Neural crest cell (in vitro differentiated cells): ENCODE measurements around the gene HYI. TPM values are rescaled to one million over a fixed set of nuclear protein-coding genes. Genes with fewer than 3 reads are reported as not detected.
"Not testable (repeated sequence)": the region's sequence is repeated elsewhere in the genome, so short reads cannot be mapped to it uniquely, and the experiment has no call there.

ENCODE experiments used
- DNase-seq: peaks from one replicate; pipeline ENCODE4 v3.0.0; 2021; ENCODE audit warnings: low read depth, mixed read lengths, low spot score
- H3K27ac Mint-ChIP-seq: one replicate; pipeline ENCODE4 v1.8.0; 2021; ENCODE audit warnings: mild to moderate bottlenecking, mixed read lengths; ENCODE audit not compliant: unreplicated experiment
- H3K27me3 Mint-ChIP-seq: 2 replicates; pipeline ENCODE4 v1.8.0; 2021; ENCODE audit warnings: low read depth, mild to moderate bottlenecking, mixed read lengths
- H3K36me3 Mint-ChIP-seq: 2 replicates; pipeline ENCODE4 v1.8.0; 2021; ENCODE audit warnings: low read depth, mild to moderate bottlenecking, mixed read lengths
- H3K4me1 Mint-ChIP-seq: 2 replicates; pipeline ENCODE4 v1.8.0; 2021; ENCODE audit warnings: mixed read lengths
- H3K4me3 Mint-ChIP-seq: one replicate; pipeline ENCODE4 v1.8.0; 2021; ENCODE audit warnings: mild to moderate bottlenecking, mixed read lengths
- H3K9me3 Mint-ChIP-seq: 2 replicates; pipeline ENCODE4 v1.8.0; 2021; ENCODE audit warnings: mixed read lengths
- total RNA-seq: library from RNA; stranded (reverse); gene quantifications from 2 replicates; pipeline ENCODE4 v1.2.1, GENCODE V29; 2021
- TF ChIP-seq, protein P1 (sequence below): fragments of 200-600 bp; sonication (generic); conservative IDR thresholded peaks from 2 replicates; pipeline ENCODE4 v1.5.0; 2021; ENCODE audit warnings: antibody characterized with exemption, mild to moderate bottlenecking

The HYI gene
- total RNA-seq, 1 donor from 2014 or later: 46.6 TPM

DNA sequence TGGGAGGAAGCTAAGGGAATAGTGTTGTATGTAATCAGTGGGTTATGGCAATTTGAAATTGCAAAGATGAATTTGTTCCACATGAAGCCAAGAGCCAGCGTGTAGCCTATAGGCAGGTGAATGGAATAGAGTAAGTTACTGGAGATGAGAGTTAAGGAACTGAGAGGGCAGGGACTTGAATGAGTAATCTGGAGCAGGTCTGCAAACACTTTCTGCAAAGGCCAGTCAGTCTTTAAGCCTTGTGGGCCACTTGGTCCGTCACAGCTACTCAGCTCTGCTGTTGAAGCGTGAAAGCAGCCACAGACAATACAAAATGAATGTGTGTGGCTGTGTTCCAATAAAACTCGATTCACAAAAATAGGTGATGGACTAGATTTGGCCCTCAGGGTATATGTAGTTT, 34.9 kb downstream of the HYI start:
- TF ChIP-seq, protein P1, sequence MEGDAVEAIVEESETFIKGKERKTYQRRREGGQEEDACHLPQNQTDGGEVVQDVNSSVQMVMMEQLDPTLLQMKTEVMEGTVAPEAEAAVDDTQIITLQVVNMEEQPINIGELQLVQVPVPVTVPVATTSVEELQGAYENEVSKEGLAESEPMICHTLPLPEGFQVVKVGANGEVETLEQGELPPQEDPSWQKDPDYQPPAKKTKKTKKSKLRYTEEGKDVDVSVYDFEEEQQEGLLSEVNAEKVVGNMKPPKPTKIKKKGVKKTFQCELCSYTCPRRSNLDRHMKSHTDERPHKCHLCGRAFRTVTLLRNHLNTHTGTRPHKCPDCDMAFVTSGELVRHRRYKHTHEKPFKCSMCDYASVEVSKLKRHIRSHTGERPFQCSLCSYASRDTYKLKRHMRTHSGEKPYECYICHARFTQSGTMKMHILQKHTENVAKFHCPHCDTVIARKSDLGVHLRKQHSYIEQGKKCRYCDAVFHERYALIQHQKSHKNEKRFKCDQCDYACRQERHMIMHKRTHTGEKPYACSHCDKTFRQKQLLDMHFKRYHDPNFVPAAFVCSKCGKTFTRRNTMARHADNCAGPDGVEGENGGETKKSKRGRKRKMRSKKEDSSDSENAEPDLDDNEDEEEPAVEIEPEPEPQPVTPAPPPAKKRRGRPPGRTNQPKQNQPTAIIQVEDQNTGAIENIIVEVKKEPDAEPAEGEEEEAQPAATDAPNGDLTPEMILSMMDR: no peak
- no peak for DNase-seq
- peaks cover 6% of the 10 kb centered on the region for H3K36me3 Mint-ChIP-seq
- H3K4me1 Mint-ChIP-seq: no peaks in the 10 kb centered on the region
- H3K27ac Mint-ChIP-seq: no peak overlapping the region
- H3K27me3 Mint-ChIP-seq: no peaks in the 10 kb centered on the region
- no peak overlapping the region for H3K4me3 Mint-ChIP-seq
- H3K9me3 Mint-ChIP-seq: no peaks in the 10 kb centered on the region

DNA sequence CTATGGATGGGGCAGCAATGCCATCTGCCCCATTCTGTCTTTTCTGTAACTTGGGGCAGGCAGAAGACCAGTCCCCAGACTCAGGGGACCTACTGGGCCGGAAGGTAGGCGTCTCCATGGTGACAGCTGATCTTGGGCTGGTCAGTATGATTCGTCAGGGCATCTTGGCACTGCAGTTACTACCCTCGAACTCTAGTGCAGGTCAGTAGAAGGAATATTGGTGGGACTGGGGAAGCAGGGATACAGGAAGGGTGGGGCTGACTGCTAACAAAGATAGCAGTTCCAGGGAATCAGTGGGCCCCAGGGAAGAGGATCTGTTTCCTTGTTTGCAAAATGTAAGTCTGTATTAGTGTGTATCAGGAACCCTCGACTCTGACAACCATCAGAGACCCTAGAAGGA, 37.8 kb downstream of the HYI start:
- no peaks in the 10 kb centered on the region for H3K27me3 Mint-ChIP-seq
- no peak for DNase-seq
- H3K27ac Mint-ChIP-seq: no peak overlapping the region
- TF ChIP-seq, protein P1: no peak
- H3K4me3 Mint-ChIP-seq: no peak overlapping the region
- H3K36me3 Mint-ChIP-seq: peaks cover 9% of the 10 kb centered on the region
- H3K4me1 Mint-ChIP-seq: no peaks in the 10 kb centered on the region
- no peaks in the 10 kb centered on the region for H3K9me3 Mint-ChIP-seq

DNA sequence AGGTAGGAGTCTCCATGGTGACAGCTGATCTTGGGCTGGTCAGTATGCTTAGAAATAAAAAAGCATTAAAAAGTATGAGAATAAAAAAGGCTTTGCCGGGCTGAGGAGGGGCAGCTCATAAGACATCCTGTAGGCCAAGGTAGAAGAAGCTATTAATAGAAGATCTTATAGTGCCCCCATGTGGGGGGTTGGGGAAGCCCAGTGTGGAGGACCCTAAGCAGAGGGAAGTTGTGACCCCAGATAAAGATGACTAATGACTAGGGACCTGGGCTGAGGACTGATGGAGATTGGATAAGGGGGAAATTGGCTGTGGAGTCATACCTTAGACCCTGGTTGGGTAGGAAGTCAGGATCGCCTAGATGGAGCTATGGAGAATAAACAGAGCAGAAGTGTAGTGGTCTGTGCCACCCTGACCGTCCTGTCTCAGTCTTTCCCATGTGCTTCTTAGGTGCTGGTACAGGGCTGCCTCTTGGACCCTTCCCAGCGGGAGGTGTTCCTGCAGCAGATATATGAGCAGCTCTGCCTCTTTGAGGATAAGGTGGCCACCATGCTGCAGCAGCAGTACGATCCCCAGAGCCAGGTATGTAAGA, 39.0 kb downstream of the HYI start:
- Mint-ChIP-seq H3K9me3 (no peaks in the 10 kb centered on the region), H3K36me3 (peaks cover 9% of the 10 kb centered on the region), H3K4me3 (no peak overlapping the region), H3K4me1 (no peaks in the 10 kb centered on the region), H3K27ac (no peak overlapping the region), H3K27me3 (no peaks in the 10 kb centered on the region)
- TF ChIP-seq, protein P1: peak; percentile 81
- peak; percentile 58 for DNase-seq

DNA sequence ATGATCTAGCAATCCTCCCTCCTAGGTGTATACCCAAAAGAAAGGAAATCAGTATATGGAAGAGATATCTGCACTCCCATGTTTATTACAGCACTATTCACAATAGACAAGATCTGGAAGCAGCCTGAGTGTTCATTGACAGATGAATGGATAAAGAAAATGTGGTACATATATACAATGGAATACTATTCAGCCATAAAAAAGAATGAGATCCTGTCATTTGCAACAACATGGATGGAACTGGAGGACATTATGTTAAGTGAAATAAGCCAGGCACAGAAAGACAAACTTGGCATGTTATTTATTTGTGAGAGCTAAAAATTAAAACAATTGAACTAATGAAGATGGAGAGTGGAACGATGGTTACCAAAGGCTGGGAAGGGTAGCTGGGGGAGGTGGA, 40.3 kb downstream of the HYI start:
- H3K9me3 Mint-ChIP-seq, DNase-seq, H3K27me3 Mint-ChIP-seq, H3K4me3 Mint-ChIP-seq, H3K27ac Mint-ChIP-seq, H3K4me1 Mint-ChIP-seq: not testable (repeated sequence)
- H3K36me3 Mint-ChIP-seq: peaks cover 17% of the 10 kb centered on the region

DNA sequence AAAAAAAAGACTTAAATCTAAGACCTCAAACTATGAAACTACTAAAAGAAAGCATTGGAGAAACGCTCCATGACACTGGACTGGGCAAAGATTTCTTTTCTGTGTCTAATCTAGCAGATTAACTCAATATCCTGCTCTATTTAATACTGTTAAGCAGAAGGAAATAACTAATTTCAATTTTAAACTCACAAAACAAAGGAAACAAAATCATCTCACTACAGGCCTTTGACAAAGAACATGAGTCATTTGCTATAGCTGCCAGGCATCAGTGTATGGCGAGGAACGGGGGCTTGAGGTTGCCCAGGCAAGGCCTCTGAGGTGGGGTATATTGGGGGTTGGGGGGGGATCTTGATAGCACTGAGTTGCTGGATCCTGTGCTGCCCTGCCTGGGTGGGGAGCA, 43.2 kb downstream of the HYI start:
- H3K36me3 Mint-ChIP-seq: peaks cover 19% of the 10 kb centered on the region
- no peak for DNase-seq
- TF ChIP-seq, protein P1: no peak

DNA sequence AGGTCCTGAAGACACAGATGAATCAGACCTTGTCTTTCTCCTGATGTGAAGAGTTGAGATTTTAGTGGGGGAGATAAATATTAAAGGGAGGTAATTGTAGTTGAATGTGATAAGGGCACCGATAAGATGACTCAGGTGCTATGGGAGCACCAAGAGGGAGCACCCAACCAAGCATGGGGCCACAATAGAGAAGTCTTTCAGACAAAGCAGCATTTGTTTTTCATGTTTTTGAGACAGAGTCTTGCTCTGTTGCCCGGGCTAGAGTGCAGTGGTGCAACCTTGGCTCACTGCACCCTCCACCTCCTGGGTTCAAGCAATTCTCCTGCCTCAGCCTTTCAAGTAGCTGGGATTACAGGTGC, 47.9 kb downstream of the HYI start:
- TF ChIP-seq, protein P1: no peak
- Mint-ChIP-seq H3K27ac (no peak overlapping the region), H3K27me3 (no peaks in the 10 kb centered on the region), H3K36me3 (peaks cover 16% of the 10 kb centered on the region), H3K4me1 (no peaks in the 10 kb centered on the region), H3K4me3 (no peak overlapping the region), H3K9me3 (no peaks in the 10 kb centered on the region)
- DNase-seq: no peak

More for the DNA sequence above, 43.2 kb downstream of the HYI start:
- Mint-ChIP-seq H3K27ac (no peak overlapping the region), H3K9me3 (no peaks in the 10 kb centered on the region), H3K4me1 (no peaks in the 10 kb centered on the region), H3K27me3 (no peaks in the 10 kb centered on the region), H3K4me3 (no peak overlapping the region)
